Natural killer cell (primary cell): ENCODE results near the gene SIRT6. TPM values are rescaled to one million over a fixed set of nuclear protein-coding genes. Genes with fewer than 3 reads are reported as not detected.

Experiments used
- ATAC-seq, 3 donors: fragments of 150-1000 bp in 2 of 3; fragments of 200-7000 bp in 1 of 3; cut with Tn5 transposase; 1 replicate in 1 of 3; 2 replicates in 2 of 3; pipeline ENCODE4 v1.10.0; 2021; ENCODE audit warnings: mild to moderate bottlenecking in 2 of 3, moderate library complexity in 2 of 3
- DNase-seq, 2 donors: peaks; one replicate each; pipeline versions ENCODE4 v3.0.0 to v3.0.0-alpha.2; 2013 to 2021; ENCODE audit warnings: mixed read lengths in 1 of 2
- H3K27ac ChIP-seq: one replicate; pipeline ENCODE4 v1.5.1; 2013; ENCODE audit warnings: mild to moderate bottlenecking, low read length
- H3K27me3 ChIP-seq: one replicate; pipeline ENCODE4 v1.6.1; 2013; ENCODE audit warnings: low read length; ENCODE audit not compliant: control insufficient read depth, insufficient read depth
- H3K36me3 ChIP-seq: one replicate; pipeline ENCODE4 v1.6.1; 2013; ENCODE audit warnings: low read length; ENCODE audit not compliant: control insufficient read depth, insufficient read depth
- H3K4me1 ChIP-seq: one replicate; pipeline ENCODE4 v1.6.1; 2013; ENCODE audit warnings: low read length; ENCODE audit not compliant: control insufficient read depth, insufficient read depth
- H3K4me3 ChIP-seq: one replicate; pipeline ENCODE4 v1.5.1; 2013; ENCODE audit warnings: low read length
- H3K9me3 ChIP-seq: one replicate; pipeline ENCODE4 v1.6.1; 2013; ENCODE audit warnings: low read length; ENCODE audit not compliant: control insufficient read depth, insufficient read depth
- H3K27ac Mint-ChIP-seq, 2 donors: one replicate each; pipeline ENCODE4 v1.8.0; 2022; ENCODE audit warnings: mild to moderate bottlenecking in 2 of 2, mixed read lengths in 2 of 2, moderate library complexity in 1 of 2
- H3K27me3 Mint-ChIP-seq, 2 donors: one replicate each; pipeline ENCODE4 v1.8.0; 2022; ENCODE audit warnings: low read depth in 2 of 2, mixed read lengths in 2 of 2
- H3K36me3 Mint-ChIP-seq: one replicate; pipeline ENCODE4 v1.8.0; 2022; ENCODE audit warnings: mixed read lengths
- H3K4me1 Mint-ChIP-seq, 2 donors: one replicate each; pipeline ENCODE4 v1.8.0; 2022; ENCODE audit warnings: mixed read lengths in 2 of 2
- H3K4me3 Mint-ChIP-seq: one replicate; pipeline ENCODE4 v1.8.0; 2022; ENCODE audit warnings: mild to moderate bottlenecking, moderate library complexity, mixed read lengths
- H3K9me3 Mint-ChIP-seq, 2 donors: one replicate each; pipeline ENCODE4 v1.8.0; 2022; ENCODE audit warnings: mixed read lengths in 2 of 2
- WGBS: methylation state at CpG from one replicate; pipeline ENCODE4 v1.1.7; 2013; ENCODE audit warnings: missing lambda C conversion rate; ENCODE audit not compliant: insufficient coverage; 5-methylcytosine and 5-hydroxymethylcytosine counted together
- intact Hi-C: fragments of 100-400 bp; cut with micrococcal nuclease; formaldehyde crosslinking; loops from one replicate; pipeline ENCODE4 v1.14.2; 2022
- total RNA-seq, 4 donors: library from RNA; stranded (reverse); fragments of 120-200 nt in 1 of 4; gene quantifications; one replicate each; pipeline versions ENCODE4 v1.2.3 to v1.2.4, GENCODE V29; 2013 to 2022
- TF ChIP-seq, protein P1 (sequence below): fragments of 200-600 bp; IDR thresholded peaks from one replicate; pipeline ENCODE4 v1.8.0; 2022; ENCODE audit warnings: antibody characterized with exemption

SIRT6 gene
- total RNA-seq, 3 donors from 2014 or later (not counting 1 experiment from before 2014, with no cell fraction given), result 29.5 to 37.4 (median 30.5) TPM

DNA sequence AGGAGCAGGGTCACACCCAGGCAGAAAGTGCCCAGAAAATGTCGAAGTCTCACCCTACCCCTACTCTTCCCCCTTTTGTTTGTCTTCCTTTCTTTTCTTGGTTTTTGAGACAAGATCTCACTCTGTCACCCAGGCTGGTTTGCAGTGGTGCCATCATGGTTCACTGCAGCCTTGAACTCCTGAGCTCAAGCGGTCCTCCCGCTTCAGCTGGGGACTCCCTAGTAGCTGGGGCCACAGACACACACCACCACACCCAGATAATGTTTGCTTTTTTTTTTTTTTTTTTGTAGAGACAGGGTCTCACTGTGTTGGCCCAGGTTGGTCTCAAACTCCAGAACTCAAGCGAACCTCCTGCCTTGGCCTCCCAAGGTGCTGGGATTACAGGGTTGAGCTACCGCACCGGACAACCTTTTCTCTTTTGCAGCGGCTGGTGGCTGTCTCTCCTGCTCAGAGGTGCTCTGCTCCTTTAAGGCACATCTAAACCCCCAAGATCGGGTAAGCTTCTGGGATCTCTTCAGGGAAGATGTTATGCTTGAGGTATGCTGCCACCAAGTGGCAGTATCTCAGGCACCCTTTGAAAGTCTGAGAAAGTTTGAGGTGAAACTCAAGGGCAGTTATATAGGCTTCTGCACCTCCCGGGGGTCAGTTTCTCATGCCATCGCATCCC is 24.6 kb upstream of the SIRT6 start:
- H3K9me3 ChIP-seq, result no peaks in the 10 kb centered on the region
- no peak overlapping the region for H3K27ac Mint-ChIP-seq
- intact Hi-C loops, result loop anchor here (10.0 kb wide), 1 partner anchor 542 kb away; no protein-coding TSS in a partner anchor
- peaks cover 0 to 10% of the 10 kb centered on the region in 2 donors for H3K4me1 Mint-ChIP-seq
- no peaks in the 10 kb centered on the region for H3K36me3 Mint-ChIP-seq
- H3K27me3 ChIP-seq, result no peaks in the 10 kb centered on the region
- no peak overlapping the region for H3K4me3 Mint-ChIP-seq
- no peak for DNase-seq
- no peak for ATAC-seq
- TF ChIP-seq, protein P1, sequence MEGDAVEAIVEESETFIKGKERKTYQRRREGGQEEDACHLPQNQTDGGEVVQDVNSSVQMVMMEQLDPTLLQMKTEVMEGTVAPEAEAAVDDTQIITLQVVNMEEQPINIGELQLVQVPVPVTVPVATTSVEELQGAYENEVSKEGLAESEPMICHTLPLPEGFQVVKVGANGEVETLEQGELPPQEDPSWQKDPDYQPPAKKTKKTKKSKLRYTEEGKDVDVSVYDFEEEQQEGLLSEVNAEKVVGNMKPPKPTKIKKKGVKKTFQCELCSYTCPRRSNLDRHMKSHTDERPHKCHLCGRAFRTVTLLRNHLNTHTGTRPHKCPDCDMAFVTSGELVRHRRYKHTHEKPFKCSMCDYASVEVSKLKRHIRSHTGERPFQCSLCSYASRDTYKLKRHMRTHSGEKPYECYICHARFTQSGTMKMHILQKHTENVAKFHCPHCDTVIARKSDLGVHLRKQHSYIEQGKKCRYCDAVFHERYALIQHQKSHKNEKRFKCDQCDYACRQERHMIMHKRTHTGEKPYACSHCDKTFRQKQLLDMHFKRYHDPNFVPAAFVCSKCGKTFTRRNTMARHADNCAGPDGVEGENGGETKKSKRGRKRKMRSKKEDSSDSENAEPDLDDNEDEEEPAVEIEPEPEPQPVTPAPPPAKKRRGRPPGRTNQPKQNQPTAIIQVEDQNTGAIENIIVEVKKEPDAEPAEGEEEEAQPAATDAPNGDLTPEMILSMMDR, result no peak
- no peaks in the 10 kb centered on the region for H3K27me3 Mint-ChIP-seq
- peaks cover 4% of the 10 kb centered on the region for H3K4me1 ChIP-seq
- WGBS, result 84% methylated on average over 9 of the region's 10 CpGs
- no peak overlapping the region for H3K27ac ChIP-seq
- no peak overlapping the region for H3K4me3 ChIP-seq
- H3K9me3 Mint-ChIP-seq, result no peaks in the 10 kb centered on the region
- no peaks in the 10 kb centered on the region for H3K36me3 ChIP-seq

DNA sequence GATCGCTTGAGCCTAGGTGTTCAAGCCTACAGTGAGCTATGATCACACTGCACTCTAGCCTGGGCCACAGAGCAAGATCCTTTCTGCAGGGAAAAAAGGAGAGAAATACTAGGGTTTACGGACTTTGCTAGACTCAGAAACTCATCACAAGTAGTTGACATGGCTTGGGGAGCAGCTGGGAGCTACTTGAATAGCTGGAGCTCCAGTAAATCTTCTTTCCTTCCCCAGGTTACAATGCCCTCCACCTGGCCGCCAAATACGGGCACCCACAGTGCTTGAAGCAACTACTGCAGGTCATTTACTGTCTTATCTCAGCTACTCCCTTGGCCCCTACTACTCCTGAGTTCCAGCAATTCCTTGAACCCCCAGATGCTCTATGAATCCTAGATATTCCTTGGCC is 19.4 kb upstream of the SIRT6 start:
- Histone ChIP-seq H3K27ac (no peak overlapping the region), H3K4me3 (no peak overlapping the region), H3K36me3 (no peaks in the 10 kb centered on the region), H3K9me3 (no peaks in the 10 kb centered on the region), H3K4me1 (peaks cover 4% of the 10 kb centered on the region), H3K27me3 (peaks cover 13% of the 10 kb centered on the region)
- DNase-seq (no peak), ATAC-seq (no peak)
- H3K27me3 Mint-ChIP-seq, result peaks cover 21 to 28% of the 10 kb centered on the region in 2 donors
- H3K4me1 Mint-ChIP-seq, result peaks cover 0 to 18% of the 10 kb centered on the region in 2 donors
- H3K4me3 Mint-ChIP-seq, result no peak overlapping the region
- H3K9me3 Mint-ChIP-seq, result peaks cover 0 to 6% of the 10 kb centered on the region in 2 donors
- intact Hi-C loops, result loop anchor here (10.0 kb wide), 1 partner anchor 537 kb away; no protein-coding TSS in a partner anchor
- WGBS, result 77% methylated on average over 4 of the region's 4 CpGs
- H3K36me3 Mint-ChIP-seq, result no peaks in the 10 kb centered on the region
- no peak overlapping the region for H3K27ac Mint-ChIP-seq
- TF ChIP-seq, protein P1, result no peak

DNA sequence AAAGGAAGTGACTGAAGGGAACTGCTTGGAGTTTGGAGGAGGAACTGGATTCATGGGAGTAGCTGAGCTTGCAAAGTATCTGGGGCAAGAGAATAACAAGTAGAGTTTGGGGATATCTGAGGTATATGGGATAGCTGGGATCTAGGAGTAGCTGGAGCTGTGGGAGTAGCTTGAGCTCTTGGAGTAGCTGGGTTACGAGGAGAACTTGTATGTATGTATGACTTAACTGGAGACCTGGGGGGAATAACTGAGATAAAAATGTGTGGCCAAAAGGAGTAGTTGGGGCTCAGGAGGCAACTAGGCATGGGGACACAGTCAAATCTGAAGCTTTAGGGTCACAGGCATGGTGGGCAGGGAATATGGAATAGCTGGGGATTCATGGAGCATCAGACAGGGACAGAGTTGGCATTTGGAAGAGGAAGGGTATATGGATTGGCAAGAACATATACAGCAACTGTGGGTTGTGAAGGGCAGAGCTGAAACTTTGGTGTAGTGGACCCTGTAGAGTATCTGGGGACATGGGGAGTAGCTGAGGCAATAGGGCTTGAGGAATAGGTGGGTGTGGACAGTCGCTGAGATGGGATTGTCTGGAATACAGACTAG is 18.7 kb upstream of the SIRT6 start:
- H3K27ac ChIP-seq, result no peak overlapping the region
- intact Hi-C loops, result loop anchor here (10.0 kb wide), 1 partner anchor 536 kb away; no protein-coding TSS in a partner anchor
- Mint-ChIP-seq H3K27me3 (peaks cover 24 to 32% of the 10 kb centered on the region in 2 donors), H3K27ac (no peak overlapping the region), H3K4me1 (peaks cover 0 to 18% of the 10 kb centered on the region in 2 donors), H3K36me3 (no peaks in the 10 kb centered on the region), H3K9me3 (peaks cover 0 to 6% of the 10 kb centered on the region in 2 donors), H3K4me3 (no peak overlapping the region)
- peaks cover 16% of the 10 kb centered on the region for H3K27me3 ChIP-seq
- H3K9me3 ChIP-seq, result no peaks in the 10 kb centered on the region
- H3K4me3 ChIP-seq, result no peak overlapping the region
- H3K4me1 ChIP-seq, result peaks cover 4% of the 10 kb centered on the region
- no peak for ATAC-seq
- H3K36me3 ChIP-seq, result no peaks in the 10 kb centered on the region
- no peak for DNase-seq
- 72% methylated on average over 2 of the region's 2 CpGs for WGBS
- TF ChIP-seq, protein P1, result no peak
